Caco-2 (cell line): ENCODE results near the gene ABCA7. TPM values are rescaled to one million over a fixed set of nuclear protein-coding genes. Genes with fewer than 3 reads are reported as not detected.

Source experiments
- BruUV-seq: library from RNA; stranded (reverse); fragments of 400-500 nt; replicated peaks from 2 replicates; lab custom pipeline; 2021; lab: Mats Ljungman, UMichigan
- CTCF ChIA-PET: fragments of 300-600 bp; sonication (Branson Sonifier 250); formaldehyde crosslinking; loops from one replicate; lab custom pipeline; 2022; ENCODE audit warnings: antibody characterized with exemption; lab: Charles Lee
- POLR2A ChIA-PET: fragments of 300-600 bp; sonication (Branson Sonifier 250); formaldehyde crosslinking; loops from one replicate; lab custom pipeline; 2022; ENCODE audit warnings: antibody characterized with exemption; lab: Charles Lee
- DNase-seq, 2 experiments: peaks; one replicate each; pipeline versions ENCODE4 v3.0.0 to v3.0.0-alpha.2; 2020 to 2022
- H3K27me3 ChIP-seq: replicated peaks from 2 replicates; pipeline ENCODE4 v1.6.0; 2011; ENCODE audit warnings: low read length; ENCODE audit not compliant: control insufficient read depth, insufficient read depth
- H3K36me3 ChIP-seq: 2 replicates; pipeline ENCODE4 v1.5.1; 2011; ENCODE audit warnings: low read length; ENCODE audit not compliant: control insufficient read depth, insufficient read depth
- H3K4me1 ChIP-seq: fragments of 250-450 bp; sonication (Bioruptor Pico); 2 replicates; pipeline ENCODE4 v1.5.1; 2020; ENCODE audit warnings: mild to moderate bottlenecking
- H3K4me3 ChIP-seq: 2 replicates; pipeline ENCODE4 v1.5.1; 2011; ENCODE audit warnings: low read depth, mild to moderate bottlenecking, control low read depth, low read length
- H3K9me3 ChIP-seq: fragments of 250-450 bp; sonication (Bioruptor Pico); 2 replicates; pipeline ENCODE4 v1.5.1; 2020; ENCODE audit warnings: mild to moderate bottlenecking, moderate library complexity
- H3K27ac Mint-ChIP-seq: one replicate; pipeline ENCODE4 v1.8.0; 2022; ENCODE audit warnings: mixed read lengths; ENCODE audit not compliant: unreplicated experiment
- H3K27me3 Mint-ChIP-seq: one replicate; pipeline ENCODE4 v1.8.0; 2022; ENCODE audit warnings: mixed read lengths; ENCODE audit not compliant: insufficient read depth, unreplicated experiment
- H3K36me3 Mint-ChIP-seq: one replicate; pipeline ENCODE4 v1.8.0; 2022; ENCODE audit warnings: mild to moderate bottlenecking, mixed read lengths; ENCODE audit not compliant: insufficient read depth, unreplicated experiment
- H3K4me1 Mint-ChIP-seq: one replicate; pipeline ENCODE4 v1.8.0; 2022; ENCODE audit warnings: low read depth, mixed read lengths; ENCODE audit not compliant: unreplicated experiment
- H3K4me3 Mint-ChIP-seq: one replicate; pipeline ENCODE4 v1.8.0; 2022; ENCODE audit warnings: mild to moderate bottlenecking, moderate library complexity, mixed read lengths; ENCODE audit not compliant: unreplicated experiment
- H3K9me3 Mint-ChIP-seq: one replicate; pipeline ENCODE4 v1.8.0; 2022; ENCODE audit warnings: mixed read lengths; ENCODE audit not compliant: unreplicated experiment
- CTCF ChIP-seq, 2 experiments: fragments of 200-600 bp in 1 of 2; IDR thresholded peaks; 1 replicate in 1 of 2; 2 replicates in 1 of 2; pipeline versions ENCODE4 v1.5.1 to v1.8.0; 2011 to 2022; ENCODE audit warnings: antibody characterized with exemption in 1 of 2, control low read depth in 1 of 2, inconsistent platforms in 1 of 2, low read depth in 1 of 2, low read length in 1 of 2, mild to moderate bottlenecking in 1 of 2, moderate library complexity in 1 of 2; ENCODE audit not compliant: insufficient read depth in 1 of 2, severe bottlenecking in 1 of 2, unreplicated experiment in 1 of 2
- intact Hi-C: fragments of 100-400 bp; cut with micrococcal nuclease; formaldehyde crosslinking; loops from one replicate; pipeline ENCODE4 v1.10.0; 2022; ENCODE audit not compliant: unreplicated experiment
- total RNA-seq: library from RNA; stranded (reverse); gene quantifications from 2 replicates; pipeline ENCODE4 v1.2.3, GENCODE V29; 2022

The ABCA7 gene
- total RNA-seq, 1 experiment from 2014 or later = 45.9 TPM

- no peak for DNase-seq
- no peaks in the 10 kb centered on the region for H3K9me3 Mint-ChIP-seq
- ChIA-PET POLR2A (no interaction called here), CTCF (interaction anchor here (0.8 kb wide), 1 partner anchor 218 kb away, joined by 6 read pairs; no protein-coding TSS in a partner anchor)
- Histone ChIP-seq H3K36me3 (no peaks in the 10 kb centered on the region), H3K27me3 (no peaks in the 10 kb centered on the region), H3K4me1 (no peaks in the 10 kb centered on the region), H3K4me3 (no peak overlapping the region), H3K9me3 (no peaks in the 10 kb centered on the region)
- H3K27ac Mint-ChIP-seq = no peak overlapping the region
- no TSS peak for BruUV-seq
- H3K36me3 Mint-ChIP-seq = peaks cover 14% of the 10 kb centered on the region
- no peak for TF ChIP-seq CTCF (IDR thresholded peaks at IDR 0.05; ENCODE audit: insufficient read depth in 1 of 2, low read depth in 1 of 2, low read length in 1 of 2, severe bottlenecking in 1 of 2, unreplicated experiment in 1 of 2)
- no peak overlapping the region for H3K4me3 Mint-ChIP-seq
- intact Hi-C loops = no loop called here
- no peaks in the 10 kb centered on the region for H3K4me1 Mint-ChIP-seq
- no peaks in the 10 kb centered on the region for H3K27me3 Mint-ChIP-seq
Measured at GRCh38 chr19:1049106-1049505, 9.2 kb downstream of the ABCA7 start.

- H3K27ac Mint-ChIP-seq = no peak overlapping the region
- POLR2A ChIA-PET = no interaction called here
Measured at GRCh38 chr19:1049800-1050199, 9.9 kb downstream of the ABCA7 start.

GRCh38 chr19:1050989-1051788, 11.3 kb downstream of the ABCA7 start:
- Histone ChIP-seq H3K9me3 (no peaks in the 10 kb centered on the region), H3K4me3 (no peak overlapping the region), H3K27me3 (no peaks in the 10 kb centered on the region), H3K4me1 (no peaks in the 10 kb centered on the region), H3K36me3 (no peaks in the 10 kb centered on the region)
- H3K9me3 Mint-ChIP-seq = no peaks in the 10 kb centered on the region
- H3K36me3 Mint-ChIP-seq = peaks cover 6% of the 10 kb centered on the region
- BruUV-seq = no TSS peak
- H3K4me3 Mint-ChIP-seq = no peak overlapping the region
- DNase-seq = no peak
- H3K27ac Mint-ChIP-seq = no peak overlapping the region
- intact Hi-C loops = no loop called here
- ChIA-PET POLR2A (no interaction called here), CTCF (no interaction called here)
- no peaks in the 10 kb centered on the region for H3K27me3 Mint-ChIP-seq
- H3K4me1 Mint-ChIP-seq = no peaks in the 10 kb centered on the region
- no peak for TF ChIP-seq CTCF (IDR thresholded peaks at IDR 0.05; ENCODE audit: insufficient read depth in 1 of 2, low read depth in 1 of 2, low read length in 1 of 2, severe bottlenecking in 1 of 2, unreplicated experiment in 1 of 2)

More at GRCh38 chr19:1049800-1050199, 9.9 kb downstream of the ABCA7 start:
- DNase-seq = no peak
- H3K4me3 ChIP-seq = no peak overlapping the region
- no peaks in the 10 kb centered on the region for H3K9me3 ChIP-seq
- no peaks in the 10 kb centered on the region for H3K27me3 ChIP-seq
- no peaks in the 10 kb centered on the region for H3K4me1 ChIP-seq
- Mint-ChIP-seq H3K4me3 (no peak overlapping the region), H3K27me3 (no peaks in the 10 kb centered on the region), H3K36me3 (peaks cover 14% of the 10 kb centered on the region), H3K4me1 (no peaks in the 10 kb centered on the region), H3K9me3 (no peaks in the 10 kb centered on the region)
- CTCF ChIA-PET = no interaction called here
- no TSS peak for BruUV-seq
- intact Hi-C loops = no loop called here
- no peak for TF ChIP-seq CTCF (IDR thresholded peaks at IDR 0.05; ENCODE audit: insufficient read depth in 1 of 2, low read depth in 1 of 2, low read length in 1 of 2, severe bottlenecking in 1 of 2, unreplicated experiment in 1 of 2)
- H3K36me3 ChIP-seq = no peaks in the 10 kb centered on the region
